HK-2 (cell line): Measurements from ENCODE around the gene VIPAS39.

ENCODE experiments used
- DNase-seq: peaks from one replicate; pipeline ENCODE4 v3.0.0-alpha.2; 2018; ENCODE audit not compliant: unreplicated experiment

Gene VIPAS39

GRCh38 chr14:77457522-77458248 lies at the start of gene VIPAS39, which contains the start of gene AHSA1:
TSS of gene VIPAS39 (minus strand) at chr14:77457601. CDS start at chr14:77454102, 3,499 bp downstream.
TSS of gene AHSA1 (plus strand) at chr14:77458093. CDS start at chr14:77458190, 97 bp downstream.
- peak; percentile 94 for DNase-seq

DNA sequence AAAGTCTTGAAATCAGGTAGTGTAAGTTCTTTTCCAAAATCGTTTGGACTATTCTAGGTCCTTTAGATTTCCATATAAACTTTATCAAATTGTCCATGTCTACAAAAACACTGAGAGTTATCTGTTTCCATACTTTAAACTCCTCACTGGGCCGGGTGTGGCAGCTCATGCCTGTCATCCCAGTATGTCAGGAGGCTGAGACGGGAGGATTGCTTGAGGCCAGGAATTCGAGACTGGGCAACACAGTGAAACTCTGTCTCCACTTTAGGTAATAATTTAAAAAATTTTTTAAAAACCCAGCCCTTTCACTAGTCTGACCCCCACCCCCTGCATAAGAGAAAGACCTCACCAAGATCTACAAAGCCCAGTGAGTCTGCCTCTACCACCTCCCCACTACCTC lies 47.6 kb upstream of the VIPAS39 start:
- no peak for DNase-seq

DNA sequence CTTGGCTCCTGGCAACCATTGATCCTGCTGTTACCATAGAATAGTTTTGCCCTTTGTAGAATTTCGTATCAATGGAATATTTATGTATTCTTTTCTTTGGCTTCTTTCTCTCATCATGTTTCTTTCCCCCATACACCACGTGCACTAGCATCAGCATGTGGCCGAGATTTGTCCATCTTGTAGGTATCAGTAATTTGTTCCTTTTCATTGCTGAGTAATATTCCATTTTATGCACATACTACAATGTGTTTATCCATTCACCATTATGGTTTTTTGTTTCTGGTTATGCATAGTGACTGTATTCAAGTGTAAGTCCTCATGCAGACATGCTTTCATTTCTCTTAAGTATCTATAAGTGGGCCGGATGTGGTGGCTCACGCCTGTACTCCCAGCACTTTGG lies 45.7 kb upstream of the VIPAS39 start:
- no peak for DNase-seq

DNA sequence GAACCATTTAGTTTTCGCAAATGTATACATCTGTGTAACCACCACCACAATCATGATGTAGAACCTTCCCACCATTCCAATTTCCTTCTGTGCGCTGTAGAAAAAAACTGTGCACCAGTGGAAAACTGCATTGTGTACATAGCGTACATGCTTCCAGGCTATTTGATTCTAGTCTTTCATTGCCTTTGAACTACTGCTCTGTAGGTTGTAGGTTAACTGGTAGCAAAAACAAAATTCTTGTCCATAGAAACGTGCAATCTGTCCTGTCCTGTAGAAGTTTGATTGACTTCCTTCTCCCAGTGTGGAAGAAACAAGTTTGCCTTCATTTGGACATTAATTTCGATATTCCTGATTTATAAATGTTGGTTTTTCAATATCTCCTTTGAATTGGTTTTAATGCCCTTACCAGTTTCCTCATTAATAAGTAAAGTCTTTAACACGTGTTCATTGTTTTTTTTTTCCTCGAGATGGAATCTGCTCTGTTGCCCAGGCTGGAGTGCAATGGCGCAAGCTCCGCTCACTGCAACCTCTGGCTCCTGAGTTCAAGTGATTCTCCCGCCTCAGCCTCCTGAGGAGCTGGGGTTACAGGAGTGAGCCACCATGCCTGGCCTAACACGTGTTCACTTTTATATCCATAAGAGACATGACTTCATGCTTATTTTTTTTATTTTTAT lies 44.8 kb upstream of the VIPAS39 start:
- DNase-seq = no peak

- no peak for DNase-seq
Observed at GRCh38 chr14:77498984-77499527, 41.7 kb upstream of the VIPAS39 start.

- peak; percentile 56 for DNase-seq
Observed at GRCh38 chr14:77498120-77498979, 40.9 kb upstream of the VIPAS39 start, which contains the start of gene ISM2. TSS of gene ISM2 (minus strand) at chr14:77498816. CDS start at chr14:77498793, 23 bp downstream.

- no peak for DNase-seq
Observed at GRCh38 chr14:77495334-77495733, 37.9 kb upstream of the VIPAS39 start.

DNA sequence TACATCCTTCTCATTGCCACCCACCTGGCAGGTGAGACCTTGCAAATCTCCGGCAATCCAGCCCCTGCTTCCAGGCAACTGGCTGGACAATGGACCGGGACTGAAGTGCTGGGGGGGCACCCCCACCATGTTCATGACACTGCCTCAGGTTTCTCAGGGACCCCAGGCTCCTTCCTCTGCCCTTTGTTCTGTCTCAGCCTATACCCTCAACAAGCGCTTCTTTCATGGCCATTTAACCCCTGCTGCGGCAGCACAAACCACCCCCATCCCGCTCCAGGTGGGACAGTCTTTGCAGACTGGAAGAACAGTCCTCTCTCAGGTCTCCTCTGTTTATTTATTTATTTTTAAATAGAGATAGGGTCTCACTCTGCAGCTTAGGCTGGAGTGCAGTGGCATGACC lies 33.7 kb upstream of the VIPAS39 start:
- DNase-seq = no peak

DNA sequence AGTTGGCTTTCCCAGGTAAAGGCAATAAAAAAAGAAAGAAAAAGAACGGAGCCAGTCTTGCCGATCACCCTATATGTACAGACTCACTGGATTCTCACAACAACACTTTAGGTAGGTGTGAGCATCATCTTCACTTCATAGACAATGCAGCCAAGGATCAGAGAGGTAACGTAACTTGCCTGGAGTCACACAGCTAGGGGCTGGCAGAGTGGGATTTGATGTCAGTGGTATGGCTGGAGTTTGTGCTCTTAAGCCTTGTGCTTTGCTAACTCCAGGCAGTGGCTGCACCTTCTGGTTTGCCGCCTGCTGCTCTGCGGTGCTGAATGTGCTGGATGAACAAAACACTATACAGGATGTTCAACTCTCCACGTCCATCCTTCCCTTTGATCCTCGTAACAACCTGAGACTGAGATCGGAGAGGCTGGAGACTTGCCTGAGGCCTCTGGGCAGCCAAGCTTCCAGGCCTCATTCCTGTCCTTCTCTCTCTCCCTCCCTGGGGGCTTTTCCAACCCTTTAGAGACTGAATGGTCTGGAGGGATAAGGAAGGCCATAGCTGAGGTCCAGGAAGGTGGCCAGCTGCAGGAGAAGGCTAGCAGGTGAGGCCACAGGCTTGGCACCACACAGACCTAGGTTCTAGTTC lies 33.1 kb upstream of the VIPAS39 start:
- DNase-seq = no peak

DNA sequence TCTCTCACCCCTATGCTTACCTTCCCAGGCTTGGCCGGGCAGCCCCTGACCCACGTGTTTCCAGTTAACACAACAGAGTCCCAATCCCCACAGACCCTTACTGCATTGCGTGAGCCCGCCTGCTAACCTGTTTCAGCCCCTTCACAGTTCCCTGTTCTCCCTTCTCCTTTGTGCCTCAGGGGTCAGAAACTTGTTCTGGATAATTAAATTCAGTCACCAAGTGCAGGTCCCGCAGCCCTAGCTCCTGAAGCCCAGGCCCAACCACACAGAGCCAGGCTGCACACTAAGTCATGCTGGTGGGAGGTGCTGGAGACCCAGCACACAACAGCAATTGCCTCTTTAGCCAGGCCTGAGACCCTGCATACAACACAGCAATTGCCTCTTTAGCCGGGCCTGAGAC lies 31.6 kb upstream of the VIPAS39 start:
- DNase-seq = no peak

GRCh38 chr14:77488558-77488957 lies 31.2 kb upstream of the VIPAS39 start:
- DNase-seq = no peak

DNA sequence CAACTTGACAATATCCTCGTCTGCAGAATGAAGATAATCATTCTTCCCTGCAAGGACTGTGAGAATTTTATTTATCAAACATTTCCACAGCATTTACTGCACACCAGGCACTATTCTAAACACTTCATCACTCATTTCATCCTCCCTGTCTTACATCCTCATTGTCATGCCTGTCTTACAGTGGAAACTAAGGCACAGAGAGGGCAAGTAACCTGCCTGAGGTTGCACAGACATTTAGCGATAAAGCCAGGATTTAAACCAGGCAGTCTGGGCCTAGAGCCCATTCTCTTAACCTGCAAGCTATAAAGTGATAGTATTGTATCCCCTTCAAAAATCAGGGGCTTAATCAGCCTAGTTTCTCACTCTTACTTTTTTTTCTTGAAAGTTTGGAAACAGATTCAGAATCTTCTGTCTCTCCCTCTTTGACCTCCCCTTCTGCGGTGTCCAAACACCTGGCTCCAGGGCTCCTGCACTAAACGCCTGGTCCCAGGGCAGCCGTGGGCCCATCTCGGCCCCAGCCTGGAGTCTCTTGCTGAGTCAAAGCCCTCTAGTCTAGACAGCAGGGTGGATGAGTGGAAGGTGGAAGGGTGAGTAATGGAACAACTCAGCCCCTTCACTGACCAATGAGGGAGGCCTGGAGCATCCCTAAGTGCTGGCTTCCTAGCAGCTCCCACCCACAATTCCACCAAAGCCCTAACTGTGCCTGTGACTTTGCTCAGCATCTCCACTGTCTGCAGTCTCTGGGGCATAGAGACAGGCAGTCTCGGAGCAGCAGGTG lies 28.7 kb upstream of the VIPAS39 start:
- DNase-seq = peak; percentile 74

DNA sequence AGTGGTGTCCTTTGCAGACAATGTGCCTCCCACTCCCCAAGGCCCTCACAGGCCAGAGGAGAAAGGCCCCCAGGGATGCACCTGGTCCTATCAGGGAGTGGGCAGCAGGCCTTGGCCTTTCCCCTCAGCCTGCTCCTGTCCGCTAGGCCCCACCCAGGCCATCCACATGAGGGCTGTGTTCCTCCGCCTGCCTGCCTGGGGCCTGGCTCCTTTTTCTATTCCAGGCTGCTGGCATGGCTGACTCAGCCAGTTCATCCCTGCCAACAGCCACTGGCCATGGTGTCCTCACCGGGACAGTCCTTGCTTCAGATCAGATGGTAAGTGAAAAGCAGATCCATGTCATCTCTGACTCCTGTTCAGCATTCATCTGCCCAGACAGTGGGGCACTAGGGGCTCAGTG lies 27.9 kb upstream of the VIPAS39 start:
- peak; percentile 31 for DNase-seq

DNA sequence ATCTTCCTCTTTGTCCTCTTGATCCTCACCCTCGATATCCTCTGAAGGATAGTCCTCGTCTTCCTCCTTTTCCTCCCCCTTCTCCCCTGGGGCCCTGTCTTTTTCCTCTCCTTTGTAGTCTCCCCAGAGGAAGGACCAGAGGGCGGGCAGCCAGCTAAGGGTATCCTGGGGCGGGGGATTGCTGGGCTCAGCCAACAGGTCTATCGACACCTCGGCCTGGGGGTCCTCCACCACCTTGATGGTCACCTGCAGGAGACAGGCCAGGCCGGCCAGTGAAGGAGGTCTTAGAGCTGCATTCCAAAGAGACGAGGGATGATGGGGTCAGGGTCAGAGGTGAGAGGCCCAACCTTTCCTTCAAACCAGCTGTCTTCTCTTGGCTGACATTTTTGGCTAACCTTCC lies 25.0 kb upstream of the VIPAS39 start:
- DNase-seq = no peak

DNA sequence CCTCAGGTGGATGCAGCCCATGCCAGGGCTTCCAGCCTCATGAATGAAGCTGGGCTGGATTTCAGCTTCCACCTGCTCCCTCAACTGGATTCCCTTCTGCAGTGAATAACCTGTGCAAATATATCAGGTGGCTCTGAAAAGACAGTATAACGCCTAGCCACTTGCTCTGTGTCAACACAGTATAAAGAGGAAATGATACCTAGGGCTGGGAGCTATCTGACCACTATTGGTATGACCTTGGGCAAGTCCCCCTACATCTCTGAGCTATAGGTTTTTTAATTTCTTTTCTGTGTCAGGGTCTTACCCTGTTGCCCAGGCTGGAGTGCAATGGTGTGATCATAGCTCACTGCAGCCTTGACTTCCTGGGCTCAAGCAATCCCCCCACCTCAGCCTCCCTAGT lies 21.4 kb upstream of the VIPAS39 start:
- DNase-seq = no peak

DNA sequence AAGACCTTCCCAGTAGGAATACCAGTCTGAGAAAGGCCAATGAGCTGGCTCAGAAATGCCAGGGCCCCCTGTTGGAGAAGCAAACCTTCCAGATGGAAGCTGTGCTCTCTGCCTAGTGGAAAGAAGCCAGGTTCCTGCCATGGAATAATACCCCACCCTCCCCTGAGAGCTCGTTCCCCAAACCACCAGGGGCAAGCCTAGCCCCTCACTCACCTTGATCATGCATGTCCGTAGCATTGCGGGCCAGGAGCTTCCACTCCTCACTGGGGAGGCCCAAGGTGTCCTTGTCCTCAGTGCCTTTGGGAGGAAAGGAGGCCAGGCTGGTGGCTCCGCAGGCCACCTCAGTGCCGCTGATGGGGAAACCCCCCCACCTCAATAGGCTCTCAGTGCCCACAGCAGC lies 20.6 kb upstream of the VIPAS39 start:
- DNase-seq = no peak

DNA sequence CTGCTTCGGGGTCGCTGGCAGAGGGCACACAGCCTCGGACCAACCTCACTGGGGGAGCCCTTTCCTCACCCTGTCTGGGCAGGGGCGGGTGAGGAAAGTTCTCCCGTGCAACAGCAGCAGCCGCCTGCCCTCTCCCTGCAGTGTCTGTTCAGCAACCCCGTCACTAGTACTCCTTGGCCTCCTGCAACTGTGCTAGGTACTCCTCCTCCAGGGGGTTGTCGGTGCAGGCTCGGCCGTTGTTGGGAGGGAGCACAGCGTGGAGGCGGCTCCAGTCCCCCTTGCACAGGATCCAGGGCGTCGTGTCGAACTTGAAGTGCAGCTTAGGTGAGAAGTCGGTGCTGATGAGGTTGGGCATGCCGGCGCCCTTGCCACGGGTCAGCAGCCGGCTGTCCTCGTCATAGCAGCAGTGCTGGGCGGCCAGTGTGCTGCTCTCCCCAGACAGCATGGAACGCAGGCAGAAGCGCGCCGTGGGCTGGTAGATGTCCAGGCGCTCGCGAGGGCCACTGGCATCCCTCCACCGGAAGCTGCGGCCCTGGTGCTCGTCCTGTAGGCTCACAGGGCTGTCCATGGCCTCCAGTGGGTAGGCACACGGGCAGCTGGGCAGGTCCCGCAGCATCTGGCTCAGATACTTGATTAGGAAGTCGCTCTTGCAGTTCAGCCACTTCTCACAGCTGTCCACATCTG lies 18.2 kb upstream of the VIPAS39 start:
- no peak for DNase-seq

- DNase-seq = no peak
Observed at GRCh38 chr14:77474479-77475177, 17.2 kb upstream of the VIPAS39 start.

GRCh38 chr14:77473921-77474320 lies 16.5 kb upstream of the VIPAS39 start:
- DNase-seq = no peak
